SK-N-SH (cell line): ENCODE measurements around the gene SERPINB2. TPM values are rescaled to one million over a fixed set of nuclear protein-coding genes. Genes with fewer than 3 reads are reported as not detected.

ENCODE experiments used
- CTCF ChIA-PET: fragments of 300-600, 350-600 bp; formaldehyde crosslinking; extraction: SDS; loops from one replicate; lab custom pipeline; 2021; lab: Yijun Ruan, JAX
- POLR2A ChIA-PET: fragments of 350-600 bp; sonication (Branson Sonifier 250); formaldehyde crosslinking; extraction: SDS; loops from one replicate; lab custom pipeline; 2020; ENCODE audit warnings: antibody characterized with exemption, inconsistent platforms; lab: Yijun Ruan, JAX
- DNase-seq: peaks from one replicate; pipeline ENCODE4 v3.0.0; 2012
- H2AFZ ChIP-seq: fragments of 200-600 bp; sonication (generic); 2 replicates; pipeline ENCODE4 v1.8.1; 2016; ENCODE audit warnings: antibody characterized with exemption, mild to moderate bottlenecking, low read depth
- H3F3A ChIP-seq: fragments of 200-600 bp; sonication (generic); replicated peaks from 2 replicates; pipeline ENCODE3; 2016; ENCODE audit warnings: antibody characterized with exemption, mild to moderate bottlenecking; ENCODE audit not compliant: insufficient read depth
- H3K27ac ChIP-seq, 2 experiments: fragments of 200-500 bp in 1 of 2; fragments of 200-600 bp in 1 of 2; sonication (Bioruptor generic) in 1 of 2; sonication (generic), shearing (Covaris generic) in 1 of 2; 2 replicates each; pipeline versions ENCODE4 v1.5.1 to v1.6.1; 2014 to 2016; ENCODE audit warnings: low read depth in 2 of 2, inconsistent platforms in 1 of 2, low read length in 1 of 2, mild to moderate bottlenecking in 1 of 2, mixed read lengths in 1 of 2
- H3K27me3 ChIP-seq: fragments of 200-600 bp; sonication (generic), shearing (Covaris generic); 2 replicates; pipeline ENCODE4 v1.6.1; 2016; ENCODE audit warnings: mixed run types; ENCODE audit not compliant: insufficient read depth
- H3K36me3 ChIP-seq, 2 experiments: fragments of 200-500 bp in 1 of 2; fragments of 200-600 bp in 1 of 2; sonication (Bioruptor generic) in 1 of 2; sonication (generic) in 1 of 2; replicated peaks in 1 of 2; 2 replicates each; pipeline versions ENCODE3 to v1.5.1; 2014 to 2016; ENCODE audit warnings: low read length in 1 of 2, mild to moderate bottlenecking in 1 of 2; ENCODE audit not compliant: insufficient read depth in 2 of 2, control insufficient read depth in 1 of 2
- H3K4me1 ChIP-seq, 2 experiments: fragments of 200-500 bp in 1 of 2; fragments of 200-600 bp in 1 of 2; sonication (Bioruptor generic) in 1 of 2; sonication (generic), shearing (Covaris generic) in 1 of 2; 2 replicates each; pipeline versions ENCODE4 v1.5.1 to v1.6.1; 2014 to 2016; ENCODE audit warnings: low read depth in 1 of 2, low read length in 1 of 2, mixed run types in 1 of 2; ENCODE audit not compliant: insufficient read depth in 2 of 2, control insufficient read depth in 1 of 2
- H3K4me2 ChIP-seq: fragments of 200-600 bp; sonication (generic), shearing (Covaris generic); 2 replicates; pipeline ENCODE4 v1.6.1; 2017; ENCODE audit warnings: mixed run types
- H3K4me3 ChIP-seq, 2 experiments: fragments of 200-500 bp in 1 of 2; fragments of 200-600 bp in 1 of 2; sonication (Bioruptor generic) in 1 of 2; sonication (generic), shearing (Covaris generic) in 1 of 2; 2 replicates each; pipeline versions ENCODE4 v1.5.1 to v1.8.1; 2014 to 2016; ENCODE audit warnings: low read depth in 2 of 2, inconsistent platforms in 1 of 2, low read length in 1 of 2, mild to moderate bottlenecking in 1 of 2, mixed read lengths in 1 of 2, moderate library complexity in 1 of 2
- H3K79me2 ChIP-seq: fragments of 200-600 bp; sonication (generic); 2 replicates; pipeline ENCODE4 v1.8.1; 2017; ENCODE audit warnings: mild to moderate bottlenecking; ENCODE audit not compliant: insufficient read depth
- H3K9ac ChIP-seq: fragments of 200-600 bp; sonication (generic); 2 replicates; pipeline ENCODE4 v1.6.1; 2017; ENCODE audit warnings: mixed run types
- H3K9me2 ChIP-seq: fragments of 200-600 bp; sonication (generic); 2 replicates; pipeline ENCODE4 v1.6.1; 2017; ENCODE audit warnings: mixed run types
- H3K9me3 ChIP-seq: fragments of 200-600 bp; sonication (generic); 2 replicates; pipeline ENCODE4 v1.6.1; 2017; ENCODE audit warnings: mixed run types, mild to moderate bottlenecking, moderate library complexity
- H4K20me1 ChIP-seq: fragments of 200-600 bp; sonication (generic); 2 replicates; pipeline ENCODE4 v1.6.1; 2017; ENCODE audit warnings: mild to moderate bottlenecking, mixed run types; ENCODE audit not compliant: insufficient read depth
- CHD2 ChIP-seq: fragments of 150-350 bp; IDR thresholded peaks from 2 replicates; pipeline ENCODE4 v1.6.1; 2018; ENCODE audit warnings: low read length; ENCODE audit not compliant: partially characterized antibody
- CTCF ChIP-seq: fragments of 200-600 bp; sonication (generic); IDR thresholded peaks from 2 replicates; pipeline ENCODE4 v1.6.1; 2017; ENCODE audit warnings: antibody characterized with exemption, mild to moderate bottlenecking, moderate library complexity
- ELF1 ChIP-seq: IDR thresholded peaks from 2 replicates; pipeline ENCODE4 v1.4.0; 2012
- FOSL2 ChIP-seq: IDR thresholded peaks from 2 replicates; pipeline ENCODE4 v1.4.0; 2012; ENCODE audit warnings: low read depth, mild to moderate bottlenecking, moderate library complexity, borderline replicate concordance
- FOXJ3 ChIP-seq: sonication (generic); formaldehyde crosslinking; IDR thresholded peaks from 2 replicates; pipeline ENCODE4 v1.5.1; 2020; ENCODE audit warnings: mild to moderate bottlenecking, missing genetic modification reagents
- FOXM1 ChIP-seq: IDR thresholded peaks from 2 replicates; pipeline ENCODE4 v1.4.0; 2012; ENCODE audit warnings: low read depth, mild to moderate bottlenecking
- GABPA ChIP-seq: IDR thresholded peaks from 2 replicates; pipeline ENCODE4 v1.4.0; 2012; ENCODE audit warnings: low read depth, mild to moderate bottlenecking
- MEF2A ChIP-seq: IDR thresholded peaks from 2 replicates; pipeline ENCODE4 v1.4.0; 2012; ENCODE audit warnings: low read depth, borderline replicate concordance
- MXI1 ChIP-seq: IDR thresholded peaks from 2 replicates; pipeline ENCODE4 v1.6.1; 2012; ENCODE audit warnings: mild to moderate bottlenecking, low read depth, low read length, improper control_type of control experiment
- NFIC ChIP-seq: IDR thresholded peaks from 2 replicates; pipeline ENCODE4 v1.4.0; 2012; ENCODE audit warnings: borderline replicate concordance
- POLR2AphosphoS5 ChIP-seq: IDR thresholded peaks from 2 replicates; pipeline ENCODE4 v1.6.1; 2012; ENCODE audit warnings: low read depth, low read length
- SMC3 ChIP-seq: IDR thresholded peaks from 2 replicates; pipeline ENCODE4 v1.6.1; 2012; ENCODE audit warnings: low read depth, low read length, improper control_type of control experiment
- TAF1 ChIP-seq: IDR thresholded peaks from 2 replicates; pipeline ENCODE4 v1.6.1; 2012; ENCODE audit warnings: low read depth, mild to moderate bottlenecking, low read length, moderate library complexity, borderline replicate concordance
- USF1 ChIP-seq: IDR thresholded peaks from 2 replicates; pipeline ENCODE4 v1.4.0; 2012; ENCODE audit warnings: low read depth, borderline replicate concordance
- YY1 ChIP-seq: IDR thresholded peaks from 2 replicates; pipeline ENCODE4 v1.4.0; 2012; ENCODE audit warnings: low read depth, mild to moderate bottlenecking
- WGBS: methylation state at CpG from one replicate; pipeline ENCODE4 v1.1.6; 2017; ENCODE audit warnings: low lambda C conversion rate; 5-methylcytosine and 5-hydroxymethylcytosine counted together
- polyA plus RNA-seq, 3 experiments: library from polyadenylated mRNA; depleted of rRNA; stranded (reverse); fragments of >200 nt; gene quantifications; 2 replicates each; pipeline ENCODE4 v1.2.3, GENCODE V29; 2012
- TF ChIP-seq, protein P1 (sequence below): IDR thresholded peaks from 2 replicates; pipeline ENCODE4 v1.4.0; 2012; ENCODE audit warnings: low read depth, borderline replicate concordance

Gene SERPINB2
- polyA plus RNA-seq, 1 of the 3 experiments (the other 2 are of a cell fraction) = 5.9 TPM

GRCh38 chr18:63858456-63858855 is 29.0 kb upstream of the SERPINB2 start:
- Histone ChIP-seq H3K4me3 (no peak overlapping the region), H3K9ac (no peak overlapping the region), H3F3A (no peaks in the 10 kb centered on the region), H3K4me1 (no peaks in the 10 kb centered on the region), H3K79me2 (no peaks in the 10 kb centered on the region), H3K9me3 (no peaks in the 10 kb centered on the region), H3K27ac (no peak overlapping the region), H4K20me1 (no peaks in the 10 kb centered on the region), H3K36me3 (no peaks in the 10 kb centered on the region), H3K27me3 (peaks cover 7% of the 10 kb centered on the region; the same call in 1 of the 2 replicates), H3K4me2 (no peak overlapping the region), H2AFZ (no peak overlapping the region), H3K9me2 (no peaks in the 10 kb centered on the region)
- TF ChIP-seq CHD2 = no peak
- no peak for TF ChIP-seq YY1
- TF ChIP-seq POLR2AphosphoS5 = no peak
- TF ChIP-seq ELF1 = no peak
- no peak for TF ChIP-seq GABPA
- no peak for TF ChIP-seq SMC3
- TF ChIP-seq CTCF = no peak
- no peak for TF ChIP-seq FOXJ3
- TF ChIP-seq FOSL2 = no peak
- TF ChIP-seq USF1 = no peak
- no peak for TF ChIP-seq MXI1
- no peak for TF ChIP-seq FOXM1
- no peak for TF ChIP-seq MEF2A
- TF ChIP-seq, protein P1, sequence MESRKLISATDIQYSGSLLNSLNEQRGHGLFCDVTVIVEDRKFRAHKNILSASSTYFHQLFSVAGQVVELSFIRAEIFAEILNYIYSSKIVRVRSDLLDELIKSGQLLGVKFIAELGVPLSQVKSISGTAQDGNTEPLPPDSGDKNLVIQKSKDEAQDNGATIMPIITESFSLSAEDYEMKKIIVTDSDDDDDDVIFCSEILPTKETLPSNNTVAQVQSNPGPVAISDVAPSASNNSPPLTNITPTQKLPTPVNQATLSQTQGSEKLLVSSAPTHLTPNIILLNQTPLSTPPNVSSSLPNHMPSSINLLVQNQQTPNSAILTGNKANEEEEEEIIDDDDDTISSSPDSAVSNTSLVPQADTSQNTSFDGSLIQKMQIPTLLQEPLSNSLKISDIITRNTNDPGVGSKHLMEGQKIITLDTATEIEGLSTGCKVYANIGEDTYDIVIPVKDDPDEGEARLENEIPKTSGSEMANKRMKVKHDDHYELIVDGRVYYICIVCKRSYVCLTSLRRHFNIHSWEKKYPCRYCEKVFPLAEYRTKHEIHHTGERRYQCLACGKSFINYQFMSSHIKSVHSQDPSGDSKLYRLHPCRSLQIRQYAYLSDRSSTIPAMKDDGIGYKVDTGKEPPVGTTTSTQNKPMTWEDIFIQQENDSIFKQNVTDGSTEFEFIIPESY = no peak
- no peak for TF ChIP-seq NFIC
- TF ChIP-seq TAF1 = no peak
- CTCF ChIA-PET = interaction anchor here (0.9 to 2.8 kb wide), 3 partner anchors 148 to 342 kb away, joined by 3 to 8 read pairs (median 4); no protein-coding TSS in a partner anchor
- POLR2A ChIA-PET = no interaction called here
- 11% methylated on average over 1 of the region's 1 CpG for WGBS
- DNase-seq = no peak
